Adipose tissue (tissue), 3 donors: ENCODE results near the gene TM4SF18. TPM values are rescaled to one million over a fixed set of nuclear protein-coding genes. Genes with fewer than 3 reads are reported as not detected.
"Not testable (repeated sequence)": the region's sequence is repeated elsewhere in the genome, so short reads cannot be mapped to it uniquely, and the experiment has no call there.

Source experiments
- H3K27ac ChIP-seq: one replicate; pipeline ENCODE4 v1.5.1; 2013; ENCODE audit warnings: low read depth, low read length
- WGBS, 3 donors: extraction: QIAGEN DNeasy Blood & Tissue Kit; methylation state at CpG; one replicate each; pipeline ENCODE4 v1.1.7; 2013; 5-methylcytosine and 5-hydroxymethylcytosine counted together
- polyA plus RNA-seq, 3 donors: library from polyadenylated mRNA; stranded (reverse); fragments of 200-250 nt; gene quantifications; one replicate each; pipeline ENCODE4 v1.2.3, GENCODE V29; 2013
- donor health status: healthy with polysubstance abuse.
- donor health status: Bipolar disorder and iron deficiency.
- donor health status: healthy.

TM4SF18 gene
- 10 to 100 TPM in 1 of 3 donors, 1 to 10 TPM in 2; 4.2 to 25.1 (median 5.4) TPM for polyA plus RNA-seq

GRCh38 chr3:149333176-149333859, at the start of gene TM4SF18:
TM4SF18 (minus strand) TSS chr3:149333636; CDS start chr3:149333382, 254 bp downstream.
- H3K27ac ChIP-seq = no peak within 1 kb of the TSS
- WGBS, 3 donors = 66 to 73% (median 68%) methylated on average over 11 of the region's 11 CpGs

GRCh38 chr3:149382518-149382917, 49.1 kb upstream of the TM4SF18 start:
- WGBS, 3 donors = 82 to 94% (median 83%) methylated on average over 6 of the region's 6 CpGs
- no peak overlapping the region for H3K27ac ChIP-seq

GRCh38 chr3:149382101-149382467, 48.6 kb upstream of the TM4SF18 start:
- 59 to 83% (median 81%) methylated on average over 4 of the region's 4 CpGs for WGBS, 3 donors
- no peak overlapping the region for H3K27ac ChIP-seq

- WGBS, 3 donors = 75 to 87% (median 79%) methylated on average over 6 of the region's 6 CpGs
- no peak overlapping the region for H3K27ac ChIP-seq
These were observed 48.0 kb upstream of the TM4SF18 start for GRCh38 chr3:149381173-149382100.

- WGBS, 3 donors = 96 to 97% methylated on average over 5 to 22 of the region's 32 CpGs; no CpG with 5 or more reads in 1 of the 3 donors
- not testable (repeated sequence) for H3K27ac ChIP-seq
These were observed 46.8 kb upstream of the TM4SF18 start for GRCh38 chr3:149380220-149380619.

GRCh38 chr3:149378478-149379309, 45.3 kb upstream of the TM4SF18 start:
- 86 to 92% (median 88%) methylated on average over 9 of the region's 9 CpGs for WGBS, 3 donors
- no peak overlapping the region for H3K27ac ChIP-seq

GRCh38 chr3:149377408-149378364, 44.2 kb upstream of the TM4SF18 start, which contains the start of gene TM4SF1:
TM4SF1 (minus strand) TSS chr3:149377649; CDS start chr3:149377547, 102 bp downstream.
- 38 to 48% (median 42%) methylated on average over 15 of the region's 15 CpGs for WGBS, 3 donors

GRCh38 chr3:149376718-149377407, 43.4 kb upstream of the TM4SF18 start:
- WGBS, 3 donors = 14 to 42% (median 36%) methylated on average over 8 of the region's 8 CpGs
- H3K27ac ChIP-seq = no peak overlapping the region

More at GRCh38 chr3:149377408-149378364, 44.2 kb upstream of the TM4SF18 start, which contains the start of gene TM4SF1:
- no peak within 1 kb of the TSS for H3K27ac ChIP-seq

- 41 to 60% (median 58%) methylated on average over 4 of the region's 4 CpGs for WGBS, 3 donors
- no peak overlapping the region for H3K27ac ChIP-seq
These were observed 42.2 kb upstream of the TM4SF18 start for GRCh38 chr3:149375501-149376196.

GRCh38 chr3:149374793-149375500, 41.5 kb upstream of the TM4SF18 start:
- 51 to 72% (median 65%) methylated on average over 3 of the region's 3 CpGs for WGBS, 3 donors
- H3K27ac ChIP-seq = no peak overlapping the region

GRCh38 chr3:149374391-149374790, 41.0 kb upstream of the TM4SF18 start:
- H3K27ac ChIP-seq = no peak overlapping the region
- WGBS, 3 donors = 34 to 51% (median 37%) methylated on average over 1 of the region's 1 CpG

GRCh38 chr3:149373235-149374125, 40.0 kb upstream of the TM4SF18 start:
- 44 to 60% (median 48%) methylated on average over 2 of the region's 2 CpGs for WGBS, 3 donors
- no peak overlapping the region for H3K27ac ChIP-seq

- WGBS, 3 donors = 59 to 73% (median 71%) methylated on average over 2 of the region's 2 CpGs
- H3K27ac ChIP-seq = no peak overlapping the region
These were observed 38.3 kb upstream of the TM4SF18 start for GRCh38 chr3:149371723-149372114.

GRCh38 chr3:149371001-149371722, 37.7 kb upstream of the TM4SF18 start:
- no peak overlapping the region for H3K27ac ChIP-seq
- 38 to 59% (median 46%) methylated on average over 7 of the region's 7 CpGs for WGBS, 3 donors
